Umbilical cord (tissue), 2 donors: ENCODE data around the gene SREBF1. TPM values are rescaled to one million over a fixed set of nuclear protein-coding genes. Genes with fewer than 3 reads are reported as not detected.

ENCODE experiments used
- DNase-seq: peaks from one replicate; pipeline ENCODE4 v3.0.0-alpha.2; 2015; ENCODE audit warnings: low spot score
- total RNA-seq: library from RNA; depleted of rRNA; stranded (reverse); fragments of >200 nt; gene quantifications from one replicate; pipeline ENCODE4 v1.2.3, GENCODE V29; 2014; ENCODE audit warnings: low replicate concordance; ENCODE audit not compliant: insufficient read depth

Gene SREBF1
- total RNA-seq, 1 donor from 2014 or later = 62.6 TPM

GRCh38 chr17:17859909-17860765, 23.4 kb upstream of the SREBF1 start:
- DNase-seq = peak; percentile 66

- DNase-seq = no peak
These were observed 20.7 kb upstream of the SREBF1 start for GRCh38 chr17:17857496-17857895.

- no peak for DNase-seq
These were observed 19.6 kb upstream of the SREBF1 start for GRCh38 chr17:17856386-17856785.

GRCh38 chr17:17855976-17856375, 19.2 kb upstream of the SREBF1 start:
- DNase-seq = no peak

- no peak for DNase-seq
These were observed 17.1 kb upstream of the SREBF1 start for GRCh38 chr17:17853811-17854447.

GRCh38 chr17:17852930-17853329, 16.1 kb upstream of the SREBF1 start:
- no peak for DNase-seq

- no peak for DNase-seq
These were observed 14.6 kb upstream of the SREBF1 start for GRCh38 chr17:17851103-17852002.

GRCh38 chr17:17849845-17850373, 13.1 kb upstream of the SREBF1 start:
- no peak for DNase-seq

GRCh38 chr17:17849147-17849820, 12.5 kb upstream of the SREBF1 start:
- no peak for DNase-seq

GRCh38 chr17:17848311-17849082, 11.7 kb upstream of the SREBF1 start:
- DNase-seq = no peak

- no peak for DNase-seq
These were observed 10.9 kb upstream of the SREBF1 start for GRCh38 chr17:17847726-17848125.

- no peak for DNase-seq
These were observed 10.4 kb upstream of the SREBF1 start for GRCh38 chr17:17847118-17847689.

GRCh38 chr17:17846645-17847044, 9.9 kb upstream of the SREBF1 start:
- DNase-seq = no peak

- no peak for DNase-seq
These were observed 9.2 kb upstream of the SREBF1 start for GRCh38 chr17:17846003-17846402.

- no peak for DNase-seq
These were observed 8.4 kb upstream of the SREBF1 start for GRCh38 chr17:17845046-17845775.

GRCh38 chr17:17844500-17844899, 7.7 kb upstream of the SREBF1 start:
- DNase-seq = no peak

GRCh38 chr17:17844079-17844478, 7.3 kb upstream of the SREBF1 start:
- no peak for DNase-seq

- no peak for DNase-seq
These were observed 6.3 kb upstream of the SREBF1 start for GRCh38 chr17:17843096-17843495.

- no peak for DNase-seq
These were observed 5.5 kb upstream of the SREBF1 start for GRCh38 chr17:17842111-17842876.
